Duodenal mucosa (tissue), 2 donors: Measurements from ENCODE around the gene MRGPRD.

Experiments
- H3K27ac ChIP-seq: one replicate; pipeline ENCODE4 v1.7.0; 2013; ENCODE audit warnings: low read depth, low read length
- H3K27me3 ChIP-seq, 2 donors: one replicate each; pipeline ENCODE4 v1.7.0; 2013; ENCODE audit warnings: low read length in 2 of 2, control low read depth in 1 of 2; ENCODE audit not compliant: insufficient read depth in 2 of 2, control insufficient read depth in 1 of 2
- H3K36me3 ChIP-seq, 2 donors: one replicate each; pipeline ENCODE4 v1.7.0; 2013; ENCODE audit warnings: low read length in 2 of 2, control low read depth in 1 of 2; ENCODE audit not compliant: insufficient read depth in 2 of 2, control insufficient read depth in 1 of 2
- H3K4me1 ChIP-seq, 2 donors: one replicate each; pipeline ENCODE4 v1.7.0; 2013; ENCODE audit warnings: low read length in 2 of 2, control low read depth in 1 of 2; ENCODE audit not compliant: insufficient read depth in 2 of 2, control insufficient read depth in 1 of 2
- H3K4me3 ChIP-seq, 2 donors: one replicate each; pipeline ENCODE4 v1.7.0; 2013; ENCODE audit warnings: low read length in 2 of 2, low read depth in 1 of 2
- H3K9ac ChIP-seq, 2 donors: one replicate each; pipeline ENCODE4 v1.7.0; 2013; ENCODE audit warnings: low read length in 2 of 2, low read depth in 1 of 2
- H3K9me3 ChIP-seq, 2 donors: one replicate each; pipeline ENCODE4 v1.7.0; 2013; ENCODE audit warnings: low read length in 2 of 2, control low read depth in 1 of 2; ENCODE audit not compliant: control insufficient read depth in 1 of 2

Gene MRGPRD, protein sequence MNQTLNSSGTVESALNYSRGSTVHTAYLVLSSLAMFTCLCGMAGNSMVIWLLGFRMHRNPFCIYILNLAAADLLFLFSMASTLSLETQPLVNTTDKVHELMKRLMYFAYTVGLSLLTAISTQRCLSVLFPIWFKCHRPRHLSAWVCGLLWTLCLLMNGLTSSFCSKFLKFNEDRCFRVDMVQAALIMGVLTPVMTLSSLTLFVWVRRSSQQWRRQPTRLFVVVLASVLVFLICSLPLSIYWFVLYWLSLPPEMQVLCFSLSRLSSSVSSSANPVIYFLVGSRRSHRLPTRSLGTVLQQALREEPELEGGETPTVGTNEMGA

GRCh38 chr11:68980776-68981065 lies at the start of gene MRGPRD:
Gene MRGPRD, minus strand, starts transcription at chr11:68980986. Its CDS starts 0 bp downstream, at chr11:68980986.
- no peak within 1 kb of the TSS for H3K4me3 ChIP-seq
- no peak within 1 kb of the TSS for H3K27ac ChIP-seq
- H3K9ac ChIP-seq, result no peak within 1 kb of the TSS
- H3K4me1 ChIP-seq, result no peaks in the 10 kb centered on the region
- no peaks in the 10 kb centered on the region for H3K9me3 ChIP-seq
- no peaks in the 10 kb centered on the region for H3K36me3 ChIP-seq
- peaks cover 0 to 3% of the 10 kb centered on the region in 2 donors for H3K27me3 ChIP-seq

- no peaks in the 10 kb centered on the region for H3K4me1 ChIP-seq
- peaks cover 0 to 3% of the 10 kb centered on the region in 2 donors for H3K27me3 ChIP-seq
- no peaks in the 10 kb centered on the region for H3K36me3 ChIP-seq
- no peaks in the 10 kb centered on the region for H3K9me3 ChIP-seq
- H3K9ac ChIP-seq, result no peak overlapping the region
- no peak overlapping the region for H3K27ac ChIP-seq
- H3K4me3 ChIP-seq, result no peak overlapping the region
These were observed 49.5 kb upstream of the MRGPRD start for GRCh38 chr11:69030301-69030700.

DNA sequence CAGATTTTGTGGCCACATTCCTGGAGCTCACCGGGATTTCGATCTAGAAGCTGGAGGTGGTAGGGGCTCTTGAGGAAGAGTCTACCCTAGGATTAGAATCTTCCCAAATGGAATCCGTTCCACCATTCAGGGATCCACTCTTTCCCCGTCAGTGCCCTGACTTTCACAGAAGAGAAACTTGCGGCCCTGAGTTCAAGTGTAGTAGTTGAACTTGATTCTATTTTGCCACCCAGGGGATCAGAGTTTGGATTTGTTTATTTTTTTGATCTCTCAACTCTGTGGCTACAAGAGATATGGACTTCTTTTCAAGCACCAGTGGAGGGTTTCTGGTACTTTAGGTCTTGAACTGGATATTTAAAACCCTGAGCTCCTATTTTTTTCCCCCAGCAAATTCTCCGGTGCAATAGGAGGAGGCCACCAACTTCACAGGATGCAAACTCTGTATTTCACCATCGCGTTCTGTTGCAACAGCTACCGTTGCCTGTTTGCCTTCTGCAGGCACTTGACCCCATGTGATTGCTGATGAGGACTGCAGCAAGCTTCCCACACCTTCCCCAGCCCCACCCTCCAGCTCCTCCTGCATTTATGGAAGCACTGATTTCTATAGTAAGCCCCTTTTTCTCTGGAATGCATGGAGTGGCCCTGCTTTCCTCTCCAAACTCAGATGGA lies 47.1 kb upstream of the MRGPRD start:
- H3K36me3 ChIP-seq, result no peaks in the 10 kb centered on the region
- no peaks in the 10 kb centered on the region for H3K4me1 ChIP-seq
- no peak overlapping the region for H3K4me3 ChIP-seq
- H3K27me3 ChIP-seq, result peaks cover 0 to 3% of the 10 kb centered on the region in 2 donors
- no peak overlapping the region for H3K9ac ChIP-seq
- H3K27ac ChIP-seq, result no peak overlapping the region
- H3K9me3 ChIP-seq, result no peaks in the 10 kb centered on the region

- no peaks in the 10 kb centered on the region for H3K36me3 ChIP-seq
- no peaks in the 10 kb centered on the region for H3K27me3 ChIP-seq
- no peaks in the 10 kb centered on the region for H3K4me1 ChIP-seq
- no peak overlapping the region for H3K4me3 ChIP-seq
- no peaks in the 10 kb centered on the region for H3K9me3 ChIP-seq
- H3K9ac ChIP-seq, result no peak overlapping the region
- H3K27ac ChIP-seq, result no peak overlapping the region
These were observed 43.7 kb upstream of the MRGPRD start for GRCh38 chr11:69024509-69024908.

DNA sequence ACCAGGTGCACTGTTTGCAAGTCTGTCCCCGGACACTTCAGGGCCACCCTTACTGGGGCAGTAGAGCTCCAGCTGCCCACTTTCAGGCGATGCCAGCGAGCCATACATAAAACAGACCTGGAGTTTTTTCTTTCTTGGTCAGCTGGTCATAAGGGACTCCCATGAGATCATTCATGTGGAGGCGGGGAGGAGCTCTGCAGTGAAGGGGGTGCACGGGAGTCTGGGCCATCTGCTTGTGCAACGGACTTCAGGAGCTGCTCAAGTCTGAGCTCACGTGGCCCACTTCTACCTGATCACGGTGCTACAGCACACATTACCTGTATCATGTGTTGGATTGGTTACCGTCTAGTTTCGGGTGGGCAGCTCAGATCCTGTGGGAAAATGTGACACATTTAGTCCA lies 41.5 kb upstream of the MRGPRD start:
- no peak overlapping the region for H3K4me3 ChIP-seq
- no peak overlapping the region for H3K9ac ChIP-seq
- no peaks in the 10 kb centered on the region for H3K27me3 ChIP-seq
- no peak overlapping the region for H3K27ac ChIP-seq
- no peaks in the 10 kb centered on the region for H3K36me3 ChIP-seq
- H3K9me3 ChIP-seq, result no peaks in the 10 kb centered on the region
- no peaks in the 10 kb centered on the region for H3K4me1 ChIP-seq

DNA sequence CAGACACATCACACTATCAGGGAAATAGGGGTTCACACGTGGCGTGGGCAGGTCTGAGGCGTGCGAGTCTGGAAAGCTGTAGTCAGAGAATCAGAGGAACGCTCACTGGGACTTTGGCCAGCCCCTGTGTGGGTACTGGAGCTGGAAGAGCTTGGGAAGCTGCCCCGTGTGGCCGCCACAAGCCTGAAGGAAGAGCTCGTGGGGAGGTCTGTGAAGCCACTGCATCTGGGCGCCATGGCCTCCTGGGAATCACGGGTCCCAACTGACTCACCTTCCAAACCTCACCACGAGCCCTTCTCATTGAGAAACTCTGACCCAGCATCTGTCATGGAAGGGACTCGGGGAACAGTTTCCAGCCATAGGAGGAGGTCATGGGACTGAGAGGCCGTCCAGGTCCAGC lies 38.1 kb upstream of the MRGPRD start:
- no peak overlapping the region for H3K4me3 ChIP-seq
- no peak overlapping the region for H3K27ac ChIP-seq
- H3K36me3 ChIP-seq, result no peaks in the 10 kb centered on the region
- peaks cover 4% of the 10 kb centered on the region in 2 donors for H3K27me3 ChIP-seq
- no peak overlapping the region for H3K9ac ChIP-seq
- H3K9me3 ChIP-seq, result no peaks in the 10 kb centered on the region
- H3K4me1 ChIP-seq, result no peaks in the 10 kb centered on the region

DNA sequence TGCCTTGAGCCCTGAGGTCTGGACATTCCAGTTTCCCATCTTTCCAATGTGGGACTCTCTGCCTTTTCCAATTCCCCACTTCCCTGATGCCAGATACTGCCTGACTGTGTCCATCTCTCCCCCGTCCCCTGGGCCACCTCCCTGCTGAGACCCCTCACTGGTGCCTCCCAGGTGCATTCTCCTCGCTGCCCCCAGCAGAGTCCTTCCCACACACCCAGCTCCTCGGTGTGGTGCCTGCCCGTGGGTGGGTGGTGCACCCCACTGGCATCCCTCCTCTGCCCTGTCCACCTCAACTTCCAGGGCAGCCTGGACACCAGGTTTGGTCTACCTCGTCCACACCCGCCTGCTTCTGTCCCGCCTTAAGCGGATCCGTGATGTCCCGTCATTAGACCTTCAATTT lies 37.2 kb upstream of the MRGPRD start:
- Histone ChIP-seq H3K9me3 (no peaks in the 10 kb centered on the region), H3K4me1 (no peaks in the 10 kb centered on the region), H3K4me3 (no peak overlapping the region), H3K27me3 (peaks cover 12 to 13% of the 10 kb centered on the region in 2 donors), H3K27ac (no peak overlapping the region), H3K9ac (no peak overlapping the region), H3K36me3 (no peaks in the 10 kb centered on the region)

GRCh38 chr11:69014898-69015549 lies 34.2 kb upstream of the MRGPRD start:
- peak overlapping the region; percentile 68 for H3K27ac ChIP-seq
- no peaks in the 10 kb centered on the region for H3K36me3 ChIP-seq
- no peak overlapping the region for H3K4me3 ChIP-seq
- peaks cover 3 to 13% of the 10 kb centered on the region in 2 donors for H3K4me1 ChIP-seq
- H3K9ac ChIP-seq, result no peak overlapping the region
- no peaks in the 10 kb centered on the region for H3K9me3 ChIP-seq
- peaks cover 20 to 28% of the 10 kb centered on the region in 2 donors for H3K27me3 ChIP-seq

- no peaks in the 10 kb centered on the region for H3K36me3 ChIP-seq
- no peak overlapping the region for H3K9ac ChIP-seq
- no peak overlapping the region for H3K4me3 ChIP-seq
- H3K27me3 ChIP-seq, result peaks cover 20 to 28% of the 10 kb centered on the region in 2 donors
- peaks cover 5 to 14% of the 10 kb centered on the region in 2 donors for H3K4me1 ChIP-seq
- peak overlapping the region; percentile 85 for H3K27ac ChIP-seq
- no peaks in the 10 kb centered on the region for H3K9me3 ChIP-seq
These were observed 33.5 kb upstream of the MRGPRD start for GRCh38 chr11:69014084-69014851.
